HG03060 (cell line): ENCODE measurements around the gene DGKI.

ENCODE experiments used
- ATAC-seq: cut with Tn5 transposase; IDR thresholded peaks from one replicate; pipeline ENCODE4 v1.9.1; 2021; ENCODE audit warnings: low read depth, moderate number of reproducible peaks; ENCODE audit not compliant: unreplicated experiment

Gene DGKI

GRCh38 chr7:137670222-137671064, 176.3 kb downstream of the DGKI start:
- ATAC-seq: no peak

GRCh38 chr7:137669706-137670105, 177.1 kb downstream of the DGKI start:
- no peak for ATAC-seq

GRCh38 chr7:137668404-137668803, 178.4 kb downstream of the DGKI start:
- ATAC-seq: no peak

- no peak for ATAC-seq
Observed at GRCh38 chr7:137667633-137668387, 179.0 kb downstream of the DGKI start.

GRCh38 chr7:137664846-137665245, 181.9 kb downstream of the DGKI start:
- ATAC-seq: no peak

- no peak for ATAC-seq
Observed at GRCh38 chr7:137661634-137662033, 185.1 kb downstream of the DGKI start.

GRCh38 chr7:137658190-137658900, 188.4 kb downstream of the DGKI start:
- no peak for ATAC-seq

GRCh38 chr7:137657476-137658189, 189.1 kb downstream of the DGKI start:
- ATAC-seq: no peak

- ATAC-seq: no peak
Observed at GRCh38 chr7:137656850-137657232, 189.9 kb downstream of the DGKI start.

- peak; percentile 61 for ATAC-seq
Observed at GRCh38 chr7:137656227-137656849, 190.4 kb downstream of the DGKI start.

GRCh38 chr7:137655804-137656203, 191.0 kb downstream of the DGKI start:
- ATAC-seq: no peak

- no peak for ATAC-seq
Observed at GRCh38 chr7:137652721-137653120, 194.1 kb downstream of the DGKI start.

GRCh38 chr7:137647905-137648565, 198.7 kb downstream of the DGKI start:
- no peak for ATAC-seq

- ATAC-seq: no peak
Observed at GRCh38 chr7:137642472-137642871, 204.3 kb downstream of the DGKI start.

- no peak for ATAC-seq
Observed at GRCh38 chr7:137642031-137642430, 204.7 kb downstream of the DGKI start.

- ATAC-seq: no peak
Observed at GRCh38 chr7:137636376-137636775, 210.4 kb downstream of the DGKI start.

GRCh38 chr7:137635874-137636273, 210.9 kb downstream of the DGKI start:
- no peak for ATAC-seq

GRCh38 chr7:137635132-137635531, 211.6 kb downstream of the DGKI start:
- no peak for ATAC-seq

GRCh38 chr7:137634356-137634755, 212.4 kb downstream of the DGKI start:
- ATAC-seq: no peak

- ATAC-seq: no peak
Observed at GRCh38 chr7:137633133-137633532, 213.6 kb downstream of the DGKI start.
